Ureter (tissue), 1 donor: ENCODE results near the gene CLIC6. TPM values are rescaled to one million over a fixed set of nuclear protein-coding genes. Genes with fewer than 3 reads are reported as not detected.
A peak's percentile ranks its signal among the peaks of the same experiment; 100 is the strongest.

Experiments
- DNase-seq: peaks from one replicate; pipeline ENCODE4 v3.0.0-alpha.2; 2020; ENCODE audit warnings: low spot score
- total RNA-seq: library from RNA; stranded (reverse); gene quantifications from one replicate; pipeline ENCODE4 v1.2.4, GENCODE V29; 2023
- donor health status: DM: yes; HTN: yes; CAD: no.

Gene CLIC6
- total RNA-seq, 1 donor from 2014 or later: 24.1 TPM

DNA sequence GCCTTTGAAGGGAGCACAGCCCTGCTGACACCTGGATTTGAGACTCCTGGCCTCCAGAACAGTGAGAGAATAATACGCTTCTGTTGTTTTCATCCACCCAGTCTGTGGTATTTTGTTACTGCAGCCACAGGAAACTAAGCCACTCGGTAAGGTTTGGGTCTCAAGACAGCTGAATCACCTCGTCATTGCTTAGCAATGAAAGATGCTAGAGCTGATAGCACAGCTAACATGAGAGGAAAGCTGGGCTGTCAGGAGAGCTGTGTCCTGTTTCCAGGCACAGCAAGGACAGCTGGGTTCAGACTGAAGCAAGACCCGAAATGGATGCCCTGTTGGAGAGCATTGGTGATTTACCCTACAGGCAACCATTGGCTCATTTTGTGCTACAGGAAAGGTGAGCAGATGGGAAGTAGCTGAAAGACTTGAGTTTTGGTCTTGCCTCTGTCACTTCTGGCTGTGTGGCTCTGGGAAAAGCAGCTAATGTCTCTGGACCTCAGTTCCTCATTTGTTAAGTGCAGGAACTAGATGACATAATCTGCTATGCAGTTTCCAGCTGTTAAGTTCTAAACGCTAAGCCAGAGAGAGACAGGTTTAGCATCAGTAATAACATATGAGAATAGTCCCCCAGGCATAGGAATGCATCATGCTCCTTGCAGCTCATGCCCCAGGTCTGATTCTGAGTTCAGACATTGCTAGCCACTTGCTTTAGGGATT is 58.0 kb downstream of the CLIC6 start:
- DNase-seq: no peak

DNA sequence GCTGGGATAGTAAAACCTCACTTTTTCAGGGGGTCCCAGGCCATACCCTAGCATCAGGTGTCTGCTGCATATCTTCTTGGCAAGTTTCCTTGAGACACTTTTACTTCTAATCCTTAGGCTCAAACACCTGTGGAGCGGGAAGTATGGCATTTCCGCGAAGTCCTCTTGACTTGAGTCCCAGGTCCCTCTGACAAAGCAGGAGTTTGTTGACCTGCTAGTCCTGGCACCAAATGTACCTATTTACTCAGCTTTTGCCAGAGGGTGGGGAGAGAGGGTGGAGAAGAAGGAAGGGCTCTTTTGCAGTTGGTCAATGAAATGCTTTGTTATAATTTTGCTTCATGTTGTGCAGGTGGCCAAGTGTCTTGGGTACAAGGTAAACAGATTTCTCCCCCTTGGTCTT is 59.7 kb downstream of the CLIC6 start:
- no peak for DNase-seq

DNA sequence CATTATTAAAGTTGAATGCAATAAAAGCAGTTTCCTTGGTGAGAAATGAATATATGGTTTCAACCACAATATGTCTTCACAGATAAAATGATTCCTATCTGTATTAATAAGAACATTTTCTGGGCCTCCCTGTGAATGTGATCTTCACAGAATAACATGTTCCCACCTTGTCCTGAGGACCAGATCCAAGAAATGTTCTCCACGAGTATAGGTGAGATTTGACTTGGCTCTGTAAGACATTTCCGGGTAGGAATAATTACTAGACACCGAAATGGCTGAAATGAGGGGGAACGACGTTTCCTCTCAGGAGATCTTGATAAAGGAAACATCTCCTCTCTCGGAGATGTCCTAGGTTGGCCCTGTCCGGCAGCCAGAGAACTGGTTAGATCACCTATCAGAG is 61.4 kb downstream of the CLIC6 start:
- no peak for DNase-seq

DNA sequence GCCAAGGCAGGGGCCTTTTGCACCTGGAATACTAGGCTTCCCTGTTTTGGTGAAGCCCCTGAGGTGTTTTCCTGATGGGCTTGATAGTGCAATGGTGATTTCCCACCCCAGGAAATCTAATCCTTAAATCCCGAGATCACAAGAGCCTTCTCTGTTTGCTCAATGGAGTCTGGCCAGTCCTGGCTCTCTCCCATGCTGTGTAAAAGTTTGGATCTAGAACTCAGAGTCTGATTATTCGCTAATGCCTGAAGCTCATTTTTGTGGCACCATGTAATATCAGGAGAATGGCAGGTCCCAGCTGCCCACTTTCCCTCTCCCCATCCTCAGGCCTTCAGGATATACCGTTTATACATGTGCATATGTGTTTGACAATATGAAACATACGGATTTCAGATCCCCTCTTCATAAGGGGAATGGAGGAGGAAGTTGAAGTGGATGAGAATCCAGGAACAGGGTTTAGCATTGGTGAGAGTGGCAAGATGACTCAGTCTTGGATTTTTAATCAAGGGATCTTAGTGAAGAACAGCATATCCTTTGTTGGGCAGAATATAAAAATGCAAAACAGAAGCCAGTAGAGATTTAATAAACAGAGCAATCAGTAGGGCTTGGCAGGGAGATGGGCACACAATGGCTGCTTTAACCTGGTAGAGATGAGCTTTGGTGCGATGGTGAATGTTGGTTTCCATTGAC is 62.1 kb downstream of the CLIC6 start:
- DNase-seq: no peak

DNA sequence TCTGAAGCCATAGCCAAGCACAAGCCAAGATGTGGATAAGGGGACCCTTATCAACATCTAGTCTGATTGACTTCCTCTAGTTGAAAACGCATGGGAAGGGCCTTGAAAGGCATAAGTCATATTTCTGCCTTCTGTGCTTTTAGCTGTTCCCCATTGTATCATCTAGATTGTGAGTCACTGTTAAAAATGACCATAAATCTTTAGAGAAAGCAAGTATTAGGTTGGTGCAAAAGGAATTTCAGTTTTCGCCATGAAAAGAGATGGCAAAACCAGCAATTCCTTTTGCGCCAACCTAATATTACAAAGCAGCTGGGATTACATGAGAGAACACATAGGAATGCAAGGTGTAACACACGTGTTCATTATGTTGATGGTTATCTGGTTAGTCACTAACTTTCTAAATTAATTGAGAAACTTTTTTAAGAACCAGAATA is 63.6 kb downstream of the CLIC6 start:
- DNase-seq: no peak

DNA sequence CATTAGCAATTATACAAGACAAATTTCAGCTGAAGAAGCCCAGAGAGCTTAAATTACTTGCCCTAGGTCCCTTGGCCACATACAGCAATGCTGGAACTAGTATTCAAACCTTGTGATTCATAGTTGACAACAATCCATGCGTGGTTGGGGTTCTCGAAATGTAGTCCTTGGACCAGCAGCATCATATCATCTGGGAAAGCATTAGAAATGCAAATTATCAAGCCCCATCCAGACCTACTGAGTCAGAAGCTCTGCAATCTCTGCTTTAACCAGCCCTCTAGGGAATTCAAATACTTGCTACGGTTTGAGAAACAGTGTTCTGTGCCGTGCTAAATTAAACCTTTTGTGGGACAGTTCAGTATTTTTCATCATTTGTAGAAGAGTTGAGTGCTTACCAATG is 65.1 kb downstream of the CLIC6 start:
- no peak for DNase-seq

DNA sequence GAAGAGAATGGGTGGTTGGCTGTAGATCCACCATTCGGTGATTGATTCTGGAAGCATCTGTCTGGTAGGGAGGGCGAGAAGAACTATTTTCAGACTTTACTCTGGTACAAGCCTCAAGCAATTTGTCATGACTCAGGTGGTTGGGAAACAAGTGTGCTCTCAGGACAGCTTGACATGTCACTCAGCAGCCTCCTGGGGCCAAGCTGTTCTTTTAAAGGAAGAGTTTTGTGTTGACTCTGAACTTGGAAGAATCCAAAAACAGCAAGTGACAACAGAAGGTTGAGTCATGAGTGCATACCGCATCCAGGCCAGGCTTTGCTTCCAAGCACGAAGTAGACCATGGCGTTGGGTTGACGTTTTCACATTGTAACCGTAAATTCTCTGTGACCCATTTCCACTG is 65.9 kb downstream of the CLIC6 start:
- DNase-seq: no peak

DNA sequence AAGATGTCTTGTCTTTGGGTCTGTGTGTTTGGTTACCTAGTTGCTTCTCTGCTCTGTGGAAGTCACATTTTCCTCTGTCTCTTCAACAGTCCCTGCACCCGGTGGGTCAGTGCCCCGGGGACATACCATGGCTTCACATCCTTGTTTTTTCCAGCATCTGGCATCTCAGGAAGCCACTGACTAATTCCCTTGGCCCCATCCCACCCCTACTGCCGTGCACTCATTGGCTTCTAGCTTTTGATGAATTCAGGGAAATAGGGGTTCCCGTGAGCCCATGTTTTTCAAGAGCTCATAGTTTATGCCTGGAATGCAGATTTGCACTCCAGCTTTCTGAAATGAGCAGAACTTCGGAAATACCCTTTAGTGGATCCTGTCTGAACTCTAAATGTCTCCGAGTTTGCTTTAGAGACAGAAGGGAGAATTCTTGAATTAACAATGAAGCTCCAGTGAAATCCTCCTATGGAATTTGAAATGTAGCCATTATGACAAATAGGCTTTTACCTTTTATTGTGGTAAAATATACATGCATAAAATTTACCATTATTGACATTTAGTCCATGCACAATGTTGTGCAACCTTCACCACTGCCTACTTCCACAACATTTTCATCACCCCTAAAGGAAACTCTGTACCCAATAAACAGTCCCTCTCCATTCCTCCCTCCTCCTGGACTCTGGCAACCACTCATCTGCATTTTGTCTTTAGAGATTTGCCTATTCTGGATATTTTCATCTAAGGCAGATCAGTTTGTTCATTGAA is 67.5 kb downstream of the CLIC6 start:
- no peak for DNase-seq

DNA sequence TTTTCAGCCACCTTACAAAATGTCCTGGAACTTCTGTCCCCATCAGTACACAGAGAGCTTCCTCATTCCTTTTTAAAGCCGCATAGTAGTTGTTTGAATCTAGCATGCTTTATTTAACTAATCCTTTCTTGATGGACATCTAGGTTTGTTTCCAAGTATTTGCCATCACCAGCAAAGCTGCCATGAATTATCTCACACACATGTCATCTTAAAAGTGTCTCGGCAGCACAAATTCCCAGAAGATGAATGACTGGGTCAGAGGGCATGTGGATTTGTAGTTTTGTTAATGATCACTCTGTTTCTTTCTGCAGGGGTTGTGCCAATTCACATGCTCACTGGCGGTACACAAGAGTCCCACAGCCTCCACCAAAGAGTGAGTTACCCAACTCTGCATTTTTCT is 68.3 kb downstream of the CLIC6 start:
- no peak for DNase-seq

DNA sequence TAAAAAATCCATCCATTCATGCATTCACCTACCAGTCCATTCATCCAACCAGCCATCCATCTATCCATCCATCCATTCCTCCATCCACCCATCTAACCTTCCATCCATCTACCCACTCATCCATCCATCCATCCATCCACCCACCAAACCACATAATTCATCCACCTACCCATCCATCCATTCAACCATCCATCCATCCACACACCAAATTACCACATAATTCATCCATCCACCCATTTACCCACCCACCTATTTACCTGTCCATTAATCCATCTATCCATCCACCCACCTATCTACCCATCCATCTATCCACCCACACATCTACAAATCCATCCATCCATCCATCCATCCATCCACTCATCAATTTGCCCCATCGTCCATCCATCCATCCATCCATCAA is 71.4 kb downstream of the CLIC6 start:
- DNase-seq: no peak

DNA sequence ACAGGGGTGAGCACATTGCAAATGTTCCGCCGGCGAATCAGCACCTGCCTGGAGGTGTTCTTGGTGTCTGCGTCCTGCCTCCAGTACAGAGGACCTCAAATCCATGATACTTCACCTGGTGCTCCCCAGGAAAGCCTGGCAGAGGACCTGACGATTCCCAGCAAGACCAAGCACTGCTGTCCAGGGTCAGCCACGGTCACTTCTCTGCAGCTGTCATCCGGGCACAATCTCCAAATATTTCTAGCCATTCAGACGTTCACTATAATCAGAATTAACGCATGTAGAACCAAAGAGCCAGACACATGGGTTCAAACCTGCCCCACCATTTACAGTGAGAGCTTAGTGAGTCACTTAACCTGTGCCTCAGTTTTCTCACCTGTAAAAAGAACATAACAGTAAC is 74.5 kb downstream of the CLIC6 start:
- no peak for DNase-seq

DNA sequence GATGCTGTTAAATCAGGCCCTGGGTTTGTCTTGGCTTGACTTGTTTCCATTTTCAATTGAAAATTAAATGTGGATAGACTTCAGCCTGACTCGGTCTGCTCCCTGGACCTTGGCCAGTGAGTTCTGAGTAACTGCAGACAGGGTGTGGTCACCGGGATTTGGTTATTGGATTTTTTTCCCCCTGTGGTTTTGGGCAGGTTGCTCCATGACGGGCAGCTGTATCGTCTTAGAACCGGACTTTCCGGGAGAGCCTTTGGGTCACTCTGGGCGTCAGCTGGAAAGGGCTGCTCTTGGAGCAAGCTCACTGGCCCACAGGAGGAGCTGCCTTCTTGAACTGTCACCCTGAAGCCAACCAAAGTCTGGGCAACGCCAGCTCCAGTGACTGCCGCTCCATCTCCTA is 75.0 kb downstream of the CLIC6 start:
- DNase-seq: no peak

DNA sequence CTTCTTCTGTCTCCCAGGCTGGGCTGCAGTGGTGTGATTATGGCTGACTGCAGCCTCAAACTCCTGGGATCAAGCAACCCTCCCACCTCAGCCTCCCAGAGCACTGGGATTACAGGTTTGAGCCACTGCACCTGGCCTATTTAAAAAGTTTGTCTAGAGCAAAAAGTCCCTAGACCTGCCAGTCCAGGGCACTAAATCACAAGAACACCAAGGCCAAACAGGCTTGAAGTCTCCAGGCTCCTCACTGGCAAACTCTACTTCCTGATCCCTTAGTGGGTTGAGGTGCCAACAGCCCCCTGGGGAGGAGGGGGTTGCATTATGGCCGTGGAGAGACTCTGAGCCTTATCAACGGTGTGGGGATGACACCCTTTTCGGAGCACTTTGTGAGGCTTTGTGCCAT is 76.0 kb downstream of the CLIC6 start:
- DNase-seq: no peak

DNA sequence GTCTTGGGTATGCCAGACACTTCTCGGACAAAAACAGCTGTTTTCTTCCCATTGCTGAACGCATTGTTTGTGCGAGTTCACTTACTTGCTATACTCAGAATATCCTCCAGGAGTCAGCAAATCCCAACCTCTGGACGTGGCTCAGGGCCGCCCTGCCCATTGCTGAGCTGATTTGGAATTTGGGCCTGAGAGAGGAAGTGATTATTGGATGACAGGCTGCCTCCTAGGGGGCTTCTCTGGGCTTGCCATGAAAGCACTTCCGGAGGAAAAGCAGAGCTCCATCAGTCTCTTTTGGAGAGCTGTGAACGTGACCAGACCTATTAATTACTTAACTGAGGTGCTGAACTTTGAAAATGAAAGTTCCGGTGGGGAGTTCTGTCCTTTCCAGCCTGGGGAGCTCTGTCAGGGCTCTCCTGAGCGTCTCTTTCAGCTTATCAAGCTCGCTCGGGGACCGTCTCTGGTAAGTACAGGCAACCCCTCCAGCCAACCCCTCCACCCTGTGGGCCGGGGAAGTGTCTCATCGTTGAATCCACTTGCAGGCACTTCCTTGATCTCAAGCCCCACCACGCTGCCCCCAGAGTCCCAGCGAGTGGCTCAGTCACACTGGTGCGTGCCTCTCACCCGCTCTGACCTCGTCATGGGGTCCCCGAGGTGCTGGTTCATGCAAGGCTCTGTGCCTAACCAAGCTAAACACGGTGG is 76.9 kb downstream of the CLIC6 start:
- peak; percentile 84 for DNase-seq

DNA sequence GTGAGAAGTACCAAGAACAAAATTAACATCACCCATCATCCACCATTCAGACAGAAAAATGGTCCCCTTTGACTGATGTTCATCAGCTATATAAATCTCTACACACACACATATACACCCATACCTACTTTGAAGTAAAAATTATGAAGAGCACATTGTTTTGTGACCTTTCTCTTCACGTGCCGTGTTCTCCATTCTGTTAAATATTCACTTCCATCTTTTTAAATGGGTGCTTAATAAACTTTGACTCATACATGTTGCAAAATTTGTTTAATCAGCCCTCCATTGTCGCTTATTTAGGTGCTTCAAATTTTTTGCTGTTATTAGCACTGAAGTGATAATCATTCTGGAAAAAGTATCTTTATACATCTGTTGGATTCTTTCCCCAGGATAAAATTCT is 80.1 kb downstream of the CLIC6 start:
- DNase-seq: no peak

DNA sequence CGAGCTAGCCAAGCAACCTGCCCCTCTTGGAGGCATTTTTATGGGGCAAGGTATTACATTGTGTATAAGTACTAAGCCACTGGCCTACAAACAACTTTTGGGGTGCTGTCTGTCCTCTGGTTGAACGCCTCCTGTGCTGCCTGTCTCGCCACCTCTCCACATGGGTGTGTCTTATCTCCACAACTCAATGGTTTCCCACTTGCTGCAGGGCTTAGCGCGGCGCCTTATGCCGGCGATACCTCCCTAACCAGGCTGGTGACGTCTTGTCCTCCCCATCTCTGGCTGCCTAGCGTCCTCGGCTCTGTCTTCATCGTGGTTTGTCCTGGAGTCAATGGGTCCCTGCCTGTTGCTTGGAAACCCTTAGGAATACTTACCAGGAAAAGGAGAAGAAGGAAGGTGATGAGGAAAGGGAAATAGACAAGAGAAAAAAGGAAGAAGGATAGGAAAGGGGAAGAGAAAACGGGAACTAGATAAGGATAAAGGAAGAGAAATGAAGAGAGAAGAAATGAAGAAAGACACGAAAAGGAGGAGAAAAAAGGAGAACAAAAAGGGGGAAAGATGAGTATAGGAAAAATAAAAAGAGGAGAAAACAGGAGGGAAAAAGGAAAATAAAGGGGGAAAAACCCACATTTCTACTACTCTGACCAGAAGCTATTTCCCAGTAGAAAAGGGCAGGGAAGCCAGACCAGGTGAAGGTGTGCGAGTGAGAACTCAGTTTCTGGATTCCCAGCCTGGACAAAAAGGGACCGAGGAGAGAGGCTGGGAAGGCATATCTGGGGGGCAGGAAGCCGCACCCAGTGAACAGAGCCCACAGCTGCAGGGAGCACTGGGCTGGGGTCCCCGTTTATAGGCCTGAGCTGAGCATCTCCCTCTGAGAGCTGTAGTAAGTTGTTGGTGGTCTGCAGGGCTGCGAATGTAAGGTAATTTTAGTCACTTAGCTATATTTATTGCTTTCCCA is 86.2 kb downstream of the CLIC6 start:
- no peak for DNase-seq

DNA sequence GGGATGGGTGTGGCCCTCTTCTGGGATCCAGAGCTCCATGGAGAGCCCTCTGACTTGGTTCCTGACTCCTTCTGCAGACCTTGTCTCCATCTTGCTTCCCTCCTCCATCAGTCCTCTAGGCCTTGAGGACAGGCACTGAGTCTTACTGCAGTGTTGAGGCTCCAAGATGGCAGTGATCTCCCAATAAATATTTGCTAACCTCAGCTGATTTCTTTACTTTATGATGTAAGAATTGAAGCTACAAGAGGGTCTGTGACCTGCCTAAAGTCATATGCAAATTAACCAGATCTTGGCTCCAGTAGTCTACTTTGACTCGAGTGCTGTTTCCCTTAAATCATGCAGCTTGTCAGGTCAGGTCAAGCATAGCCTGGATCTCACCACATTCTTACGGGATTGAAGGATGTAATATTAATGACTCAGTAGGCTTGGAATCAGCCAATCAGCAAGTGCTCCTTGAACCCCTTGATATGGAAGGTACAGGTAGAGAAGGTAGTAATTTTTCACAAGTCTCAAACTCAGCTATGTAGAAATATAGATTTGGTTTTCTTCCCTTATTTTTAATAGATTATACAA is 93.0 kb downstream of the CLIC6 start:
- DNase-seq: no peak

DNA sequence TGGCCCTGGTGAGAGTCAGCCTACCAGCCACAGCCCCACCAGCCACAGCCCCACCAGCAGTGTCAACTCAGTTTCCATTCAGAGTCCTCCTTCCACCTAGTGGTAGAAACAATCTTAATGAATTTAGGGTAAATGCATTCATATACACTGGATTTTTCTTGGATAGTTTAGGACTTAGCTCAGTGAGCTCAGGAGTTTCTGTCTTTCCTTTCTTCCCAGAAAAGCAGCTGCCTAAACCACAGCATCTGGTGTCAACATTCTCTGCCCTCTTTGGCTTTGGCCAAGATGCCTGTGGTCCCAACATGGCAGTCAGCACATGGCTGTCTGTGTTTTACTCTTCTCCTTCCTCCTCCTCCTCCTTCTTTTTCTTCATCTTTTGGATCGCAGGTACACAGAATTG is 94.0 kb downstream of the CLIC6 start:
- DNase-seq: no peak

DNA sequence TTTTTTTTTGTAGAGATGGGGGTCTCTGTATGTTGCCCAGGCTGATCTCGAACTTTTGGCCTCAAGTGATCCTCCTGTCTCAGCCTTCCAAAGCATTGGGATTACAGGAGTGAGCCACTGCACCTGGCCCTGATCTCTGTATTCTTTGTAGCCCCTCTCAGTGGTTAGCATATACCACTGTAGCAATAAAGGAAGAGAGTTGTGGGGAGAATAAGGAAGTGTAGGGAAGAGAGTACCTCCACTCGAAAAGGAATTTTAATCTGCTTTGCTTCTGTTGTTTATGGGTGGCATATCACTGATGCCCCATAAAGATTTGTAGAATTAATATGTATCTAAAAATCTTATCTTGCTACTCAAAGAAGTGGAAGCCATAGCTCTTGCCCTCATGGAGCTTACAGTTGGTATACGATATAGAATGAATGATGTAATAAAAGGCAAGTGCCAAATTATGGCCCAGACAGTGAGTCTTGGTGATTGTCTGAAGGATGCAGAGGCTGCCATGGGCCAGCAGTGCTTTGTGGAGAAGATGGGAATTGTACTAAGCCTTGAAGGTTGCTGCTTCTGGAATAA is 96.0 kb downstream of the CLIC6 start:
- DNase-seq: no peak

DNA sequence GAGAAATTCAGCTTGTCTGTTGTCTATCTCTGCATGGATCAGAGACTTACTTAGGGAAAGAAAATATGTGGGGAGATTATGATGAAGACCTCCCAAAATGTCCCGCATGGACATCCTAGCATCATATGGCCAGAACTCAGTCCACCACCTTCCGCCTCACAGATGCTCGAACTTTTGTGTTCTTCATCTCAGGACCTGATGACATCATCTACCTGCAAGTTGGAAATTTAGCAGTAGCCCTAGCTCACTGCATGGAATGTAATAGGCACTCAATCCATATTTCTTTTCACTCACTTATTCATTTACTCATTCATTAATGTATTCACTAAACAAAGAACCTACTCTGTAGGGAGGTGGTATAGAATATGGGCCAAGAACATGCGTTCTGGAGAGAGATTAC is 96.8 kb downstream of the CLIC6 start:
- no peak for DNase-seq
